Activated CD4-positive, CD25-positive, alpha-beta regulatory T cell treated with anti-CD3 and anti-CD28 coated beads, Interleukin-2, amount 50 U/mL, for 24 hours (primary cell): Measurements from ENCODE around the gene NRBP1.

Experiments
- ATAC-seq, 2 donors: fragments of 150-1000 bp; cut with Tn5 transposase; one replicate each; pipeline ENCODE4 v1.10.0; 2021; ENCODE audit warnings: mild to moderate bottlenecking in 1 of 2, moderate library complexity in 1 of 2

NRBP1 gene

DNA sequence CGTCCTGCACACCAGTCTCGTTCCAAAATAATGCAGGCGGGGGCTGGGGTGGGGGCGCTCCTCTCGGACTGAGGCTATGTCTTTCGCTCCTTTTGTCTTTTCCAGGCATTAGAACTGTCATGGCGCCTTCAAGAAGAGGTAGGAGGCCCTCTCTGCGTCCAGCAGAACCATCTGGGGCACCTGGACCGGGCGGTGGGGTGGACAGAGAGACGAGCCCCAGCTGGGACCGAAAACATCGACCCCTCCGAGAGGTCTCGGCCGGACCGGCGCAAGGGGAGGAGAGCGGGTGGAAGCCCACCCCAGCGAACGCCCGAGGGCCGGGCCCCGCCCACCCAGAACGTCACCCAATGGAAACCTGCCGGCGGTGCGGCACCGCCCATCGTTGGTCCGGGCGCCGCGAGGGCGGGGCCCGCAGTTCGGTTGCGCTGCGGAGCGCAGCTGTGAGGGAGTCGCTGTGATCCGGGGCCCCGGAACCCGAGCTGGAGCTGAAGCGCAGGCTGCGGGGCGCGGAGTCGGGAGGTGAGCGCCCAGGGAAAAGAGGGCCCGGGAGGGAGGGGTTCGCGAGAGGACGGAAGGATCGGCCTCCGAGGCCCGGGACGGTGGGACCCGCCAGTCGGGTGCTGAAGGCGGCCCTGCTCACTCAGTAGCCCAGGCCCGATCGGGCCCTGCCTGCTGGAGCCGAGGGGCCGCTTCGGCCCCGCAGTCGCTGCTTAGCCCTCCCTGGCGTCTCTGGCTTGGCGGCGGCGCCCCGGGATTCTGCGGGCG, at the start of gene NRBP1:
Gene NRBP1, plus strand, starts transcription at position 419 of the 765 bp plus-strand sequence. CDS start 4,643 bp downstream, outside the sequence.
- peak; percentile 89 for ATAC-seq

DNA sequence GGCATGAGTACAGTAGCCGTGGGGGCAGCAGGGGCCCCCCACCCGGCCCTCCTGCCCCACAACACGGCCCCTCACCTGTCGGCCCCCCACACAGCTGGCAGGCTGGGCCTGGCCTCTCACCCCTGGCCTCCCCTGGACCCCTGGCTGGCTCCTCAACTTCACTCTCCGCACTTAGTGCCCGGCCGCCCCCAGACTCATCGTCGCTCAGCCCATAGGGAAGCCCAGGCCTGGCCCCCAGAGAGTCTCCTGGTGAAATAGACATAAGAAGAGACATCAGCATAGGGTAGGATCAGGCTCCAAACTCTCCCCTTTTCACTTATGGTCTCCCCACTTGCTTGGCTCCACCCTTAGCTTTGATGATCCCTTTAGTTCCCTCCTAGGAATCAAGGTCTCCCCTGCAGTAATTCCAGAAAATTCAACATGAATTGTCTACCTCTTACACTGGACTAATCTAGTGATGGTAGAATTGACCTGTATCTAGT, 49.6 kb upstream of the NRBP1 start:
- ATAC-seq, result no peak

DNA sequence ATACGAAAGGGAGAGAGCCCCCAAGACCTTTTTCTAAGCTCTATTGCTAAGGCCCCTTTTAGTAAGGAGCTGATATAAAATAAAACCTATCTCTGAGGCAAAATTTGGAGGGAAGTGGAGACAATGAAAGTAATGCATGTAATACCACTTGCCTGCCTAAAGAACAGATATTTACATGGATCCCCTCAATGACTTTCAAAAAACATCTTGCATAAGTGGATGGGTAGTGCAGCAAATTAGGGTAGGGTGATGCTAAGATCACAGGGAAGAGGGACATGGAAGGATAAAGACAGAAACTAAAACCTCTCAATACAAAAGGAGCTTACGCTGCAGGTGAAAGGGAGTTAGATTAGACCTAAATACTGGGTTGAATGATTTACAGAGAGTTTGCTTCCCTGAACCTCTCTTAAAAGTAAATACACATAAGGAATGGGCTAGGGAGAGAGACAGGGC, 49.0 kb upstream of the NRBP1 start:
- ATAC-seq, result no peak

DNA sequence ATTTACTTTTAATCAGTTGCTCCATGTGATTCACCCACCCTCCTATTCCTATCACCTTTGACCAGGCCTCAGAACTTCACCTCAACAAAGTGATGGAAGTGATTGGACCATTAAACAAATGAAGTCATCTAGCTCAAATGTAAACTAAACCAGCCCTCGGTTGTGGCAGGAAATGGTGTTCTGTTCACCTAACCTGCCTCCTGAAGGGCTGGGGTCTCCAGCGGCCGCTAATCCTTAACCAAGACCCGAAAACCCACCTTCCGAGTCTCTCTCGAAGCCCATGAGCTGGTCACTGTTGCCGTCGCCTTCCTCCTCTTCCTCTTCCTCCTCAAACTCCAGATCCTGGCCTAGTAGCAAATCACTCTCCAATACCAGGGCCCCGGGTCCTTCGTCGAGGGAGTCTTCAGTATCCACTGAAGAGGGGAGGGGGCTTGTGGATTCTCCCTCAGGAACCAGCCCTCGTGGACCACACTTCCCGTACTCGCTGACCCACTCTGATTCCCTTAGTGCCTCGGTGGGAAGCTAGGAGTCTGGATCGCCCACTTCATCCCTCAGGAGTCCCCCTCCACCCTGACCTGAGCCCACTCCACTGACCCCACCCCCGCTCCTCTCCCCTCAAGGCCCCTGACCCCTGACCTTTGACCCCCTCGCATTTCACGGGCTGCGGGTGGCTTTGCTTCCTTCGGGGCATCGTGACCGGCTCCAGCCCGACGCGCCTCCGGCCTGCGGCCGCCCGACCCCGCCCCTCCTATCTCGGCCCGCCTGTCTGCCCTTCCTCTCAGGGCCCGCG, 48.4 kb upstream of the NRBP1 start:
- ATAC-seq, result peak in 1 of 2 donors; percentile 35

DNA sequence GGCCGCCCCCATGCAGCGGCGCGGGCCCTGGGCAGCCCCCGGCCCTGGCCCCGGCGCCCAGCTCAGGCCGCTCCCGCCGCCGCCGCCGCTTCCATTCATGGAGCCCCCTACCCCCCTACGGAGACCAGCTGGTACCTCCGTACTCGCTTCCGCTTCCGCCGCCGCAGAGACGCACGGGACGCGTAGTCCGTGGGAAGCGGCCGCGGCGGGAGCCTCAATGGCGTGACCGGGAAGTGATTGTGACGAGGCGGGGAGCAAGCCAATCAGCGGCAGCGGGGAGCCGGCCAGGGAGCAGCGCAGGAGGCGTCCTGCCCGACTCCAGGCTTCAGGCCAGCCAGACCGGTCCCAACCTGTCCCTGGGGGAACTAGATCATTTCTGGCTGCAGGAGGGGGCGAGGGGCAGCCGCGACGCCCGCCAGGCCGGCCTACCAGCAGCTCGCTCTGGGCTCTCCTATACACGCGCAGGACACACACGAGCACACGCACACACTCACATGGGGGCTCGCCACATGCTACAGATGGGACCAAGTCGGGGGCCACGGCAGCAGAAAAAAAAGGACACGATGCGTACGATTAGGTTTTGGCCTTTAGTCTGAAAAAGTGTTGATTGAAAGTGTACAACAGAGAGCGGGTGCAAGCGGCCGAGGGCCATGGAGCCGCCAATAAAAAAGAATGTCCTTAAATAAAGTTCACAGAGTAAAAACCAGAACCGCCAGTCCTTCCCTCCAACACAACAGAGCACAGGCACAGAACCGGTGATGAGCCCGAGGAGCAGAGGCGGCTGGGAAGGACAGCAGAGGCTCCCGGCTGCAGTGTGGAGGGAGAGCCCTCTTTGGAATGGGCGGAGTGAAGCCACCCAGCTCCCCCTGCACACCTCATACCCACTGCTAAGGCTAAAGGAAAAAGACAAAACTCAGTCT, 47.5 kb upstream of the NRBP1 start, which contains the start of gene ZNF513:
Gene ZNF513, minus strand, starts transcription at position 109 of the 920 bp plus-strand sequence. CDS start 208 bp downstream, outside the sequence.
- peak; percentile 93 to 96 for ATAC-seq

DNA sequence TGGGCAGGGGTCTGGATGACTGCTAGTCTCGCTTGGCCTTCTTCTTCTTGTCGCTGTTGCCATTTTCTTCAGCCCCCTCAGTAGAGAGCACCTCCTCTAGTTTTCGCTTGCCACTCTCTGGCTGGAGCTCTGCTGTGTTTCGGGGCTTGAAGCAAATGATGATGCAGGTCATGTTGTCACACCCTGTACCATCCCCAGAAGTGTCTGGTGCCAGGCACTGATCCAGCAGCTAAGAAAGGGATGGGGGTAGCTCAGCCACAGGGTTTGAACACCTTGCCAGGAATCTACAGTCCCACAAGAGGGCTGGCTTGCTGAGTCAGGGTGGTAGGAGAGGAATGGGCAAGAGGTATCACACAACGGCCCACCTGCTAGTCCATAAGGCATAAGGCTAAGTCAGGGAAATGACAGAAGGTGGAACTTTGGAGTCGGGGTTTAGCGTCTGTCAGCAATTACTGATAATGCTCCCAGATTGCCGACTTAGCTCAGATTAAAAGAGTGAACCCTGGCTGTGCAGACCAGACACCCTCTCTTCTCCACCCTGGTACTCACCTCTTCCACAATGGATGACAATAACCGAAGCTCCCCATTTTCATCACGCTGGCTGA, 46.8 kb upstream of the NRBP1 start:
- ATAC-seq, result no peak

DNA sequence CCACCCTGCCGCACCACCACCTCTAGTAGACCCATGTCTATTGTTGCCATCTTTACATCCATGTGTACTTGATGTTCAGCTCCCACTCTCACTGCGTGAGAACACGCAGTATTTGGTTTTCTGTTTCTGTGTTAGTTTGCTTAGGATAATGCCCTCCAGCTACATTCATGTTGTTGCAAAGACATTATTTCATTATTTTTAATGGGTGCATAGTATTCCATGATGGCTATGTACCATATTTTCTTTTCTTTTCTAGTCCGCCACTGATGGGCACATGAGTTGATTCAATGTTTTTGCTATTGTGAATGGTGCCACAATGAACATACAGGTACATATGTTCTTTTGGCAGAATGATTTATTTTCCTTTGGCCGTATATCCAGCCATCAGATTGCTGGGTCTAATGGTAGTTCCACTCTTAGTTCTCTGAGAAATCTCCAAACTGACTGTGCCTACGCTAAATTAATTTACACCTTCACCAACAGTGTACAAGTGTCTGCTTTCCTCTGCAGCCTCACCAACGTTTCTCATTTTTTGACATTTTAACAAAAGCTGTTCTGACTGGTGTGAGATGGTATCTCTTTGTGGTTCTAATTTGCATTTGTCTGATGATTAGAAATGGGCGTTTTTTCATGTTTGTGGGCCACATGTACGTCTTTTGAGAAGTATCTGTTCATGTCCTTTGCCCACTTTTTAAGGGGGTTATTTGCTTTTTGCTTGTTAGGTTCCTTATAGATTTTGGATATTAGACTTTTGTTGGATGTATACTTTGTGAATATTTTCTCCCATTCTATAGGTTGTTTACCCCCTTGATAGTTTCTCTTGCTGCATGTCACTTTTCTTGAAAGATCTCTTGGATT, 37.4 kb upstream of the NRBP1 start:
- ATAC-seq, result peak; percentile 92 to 94

DNA sequence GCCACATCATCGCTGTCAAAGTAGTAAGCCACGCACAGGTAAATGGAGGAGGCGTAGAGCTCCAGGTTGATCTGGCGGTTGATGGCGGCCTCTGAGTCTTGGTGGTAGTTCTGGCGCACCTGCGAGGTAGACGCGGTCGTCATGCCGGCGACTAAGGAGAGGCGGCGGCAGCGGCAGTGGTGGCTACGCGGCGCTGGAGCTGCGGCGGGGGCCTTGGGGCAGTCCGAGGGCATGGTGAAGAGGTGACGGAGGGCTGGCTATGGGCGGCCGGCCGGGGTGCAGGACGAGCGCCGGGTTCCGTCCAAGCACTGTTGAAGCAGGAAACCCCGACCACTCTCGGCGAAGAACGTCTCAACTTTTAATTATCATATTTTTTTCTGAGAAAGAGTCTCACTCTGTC, 35.2 kb upstream of the NRBP1 start:
- ATAC-seq, result no peak

DNA sequence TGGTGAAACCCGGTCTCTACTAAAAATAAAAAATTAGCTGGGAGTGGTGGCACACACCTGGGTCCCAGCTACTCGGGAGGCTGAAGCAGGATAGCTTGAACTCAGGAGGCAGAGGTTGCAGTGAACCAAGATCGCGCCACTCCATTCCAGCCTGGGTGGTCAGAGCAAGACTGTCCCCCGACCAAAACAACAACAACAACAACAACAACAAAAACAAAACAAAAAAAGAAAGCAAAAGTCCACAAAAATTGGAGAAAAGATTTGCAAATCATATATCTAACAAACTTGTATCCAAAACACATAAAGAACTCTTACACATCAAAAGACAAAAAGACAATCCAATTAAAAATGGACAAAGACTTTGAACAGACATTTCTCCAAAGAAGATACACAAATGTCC, 29.5 kb upstream of the NRBP1 start:
- ATAC-seq, result no peak

DNA sequence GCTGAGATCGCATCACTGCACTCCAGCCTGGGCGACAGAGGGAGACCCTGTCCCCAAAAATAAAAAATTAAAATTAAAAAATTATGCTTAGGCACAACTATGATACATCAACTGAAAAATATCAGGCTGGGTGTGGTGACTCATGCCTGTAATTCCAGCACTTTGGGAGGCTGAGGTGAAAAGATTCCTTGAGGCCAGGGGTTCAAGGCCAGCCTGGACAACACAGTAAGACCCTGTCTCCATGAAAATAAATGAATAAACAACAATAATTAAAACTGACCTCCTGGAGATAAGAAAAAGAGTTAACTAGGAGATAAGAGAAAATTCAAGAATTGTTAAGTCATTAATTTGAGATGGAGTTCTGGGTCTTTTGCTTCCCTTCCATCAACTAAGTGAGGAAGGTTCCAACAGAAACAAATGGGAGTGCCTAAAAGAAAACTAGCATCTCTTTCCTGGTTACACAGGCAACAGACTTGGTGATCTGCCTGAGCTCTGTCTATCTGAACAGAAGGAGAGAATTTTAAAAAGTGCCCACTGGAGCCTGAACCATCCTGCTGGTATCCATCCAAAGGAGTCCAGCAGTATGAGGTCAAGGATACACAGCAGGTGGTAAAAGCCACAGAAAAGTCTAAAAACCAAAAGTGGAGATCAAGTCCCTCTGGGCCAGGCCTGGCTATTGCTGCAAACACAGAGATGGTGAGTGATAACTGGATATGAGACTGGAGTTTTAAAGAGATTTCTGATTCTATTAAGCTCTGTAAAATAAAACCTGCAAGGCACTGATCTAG, 27.9 kb upstream of the NRBP1 start:
- no peak for ATAC-seq

DNA sequence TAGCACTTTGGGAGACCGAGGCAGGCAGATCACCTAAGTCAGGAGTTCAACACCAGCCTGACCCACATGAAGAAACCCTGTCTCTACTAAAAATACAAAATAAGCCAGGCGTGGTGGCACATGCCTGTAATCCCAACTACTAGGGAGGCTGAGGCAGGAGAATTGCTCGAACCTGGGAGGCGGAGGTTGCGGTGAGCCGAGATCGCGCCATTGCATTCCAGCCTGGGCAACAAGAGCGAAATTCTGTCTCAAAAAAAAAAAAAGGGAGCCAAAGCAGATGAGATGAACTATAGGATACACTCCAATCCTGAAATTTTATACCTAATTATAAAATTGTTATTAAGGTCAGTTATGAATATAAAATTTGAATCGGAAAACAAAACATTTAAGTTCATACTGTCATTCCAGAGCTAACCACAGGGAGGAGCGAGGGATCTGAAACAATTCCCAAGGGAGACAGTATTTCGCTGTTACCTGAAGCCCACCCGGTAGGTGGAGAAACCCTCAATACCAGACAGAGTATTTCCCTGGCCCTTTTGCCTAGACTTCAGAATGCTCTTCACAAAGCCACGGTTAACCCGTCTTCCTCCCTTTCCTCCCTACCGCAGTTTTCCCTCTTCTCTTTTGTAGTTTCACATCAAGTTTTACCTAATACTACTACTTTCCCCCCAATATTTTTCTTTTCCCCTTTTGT, 20.5 kb upstream of the NRBP1 start:
- ATAC-seq, result no peak

DNA sequence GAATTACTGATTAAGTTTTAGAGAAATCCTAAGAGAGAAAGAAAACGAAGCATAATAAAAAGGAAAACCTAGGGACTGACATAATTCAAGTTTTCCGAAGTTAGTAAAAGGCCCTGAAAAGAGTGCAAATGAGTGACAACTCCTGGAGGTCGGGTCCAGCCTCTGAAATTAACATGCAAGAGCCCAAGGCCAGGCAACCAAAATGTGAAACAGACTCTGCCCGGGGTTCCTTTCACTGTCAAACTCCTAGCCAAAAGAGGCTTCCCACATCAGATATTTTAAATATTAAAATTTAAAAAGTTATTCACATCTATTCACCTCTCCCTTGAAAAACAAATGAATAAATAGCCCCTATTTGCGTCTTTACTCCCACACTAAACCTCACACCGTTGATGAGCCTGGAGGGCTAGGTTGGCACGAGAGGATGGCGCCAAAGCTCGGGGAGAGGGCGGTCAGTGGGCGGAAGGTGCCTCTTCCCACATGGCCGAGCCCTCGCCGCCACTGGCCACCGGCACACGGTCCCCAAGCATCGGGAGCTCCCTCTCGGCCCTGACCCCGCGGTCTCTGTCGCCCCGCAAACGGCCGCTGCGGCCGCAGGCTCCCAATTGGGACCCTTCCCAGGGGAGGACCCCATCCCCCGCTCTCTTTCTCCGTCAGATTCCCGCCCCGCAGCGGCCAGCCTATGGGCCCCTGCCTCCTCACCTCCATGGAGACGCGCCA, 19.7 kb upstream of the NRBP1 start:
- ATAC-seq, result peak; percentile 7 to 14

DNA sequence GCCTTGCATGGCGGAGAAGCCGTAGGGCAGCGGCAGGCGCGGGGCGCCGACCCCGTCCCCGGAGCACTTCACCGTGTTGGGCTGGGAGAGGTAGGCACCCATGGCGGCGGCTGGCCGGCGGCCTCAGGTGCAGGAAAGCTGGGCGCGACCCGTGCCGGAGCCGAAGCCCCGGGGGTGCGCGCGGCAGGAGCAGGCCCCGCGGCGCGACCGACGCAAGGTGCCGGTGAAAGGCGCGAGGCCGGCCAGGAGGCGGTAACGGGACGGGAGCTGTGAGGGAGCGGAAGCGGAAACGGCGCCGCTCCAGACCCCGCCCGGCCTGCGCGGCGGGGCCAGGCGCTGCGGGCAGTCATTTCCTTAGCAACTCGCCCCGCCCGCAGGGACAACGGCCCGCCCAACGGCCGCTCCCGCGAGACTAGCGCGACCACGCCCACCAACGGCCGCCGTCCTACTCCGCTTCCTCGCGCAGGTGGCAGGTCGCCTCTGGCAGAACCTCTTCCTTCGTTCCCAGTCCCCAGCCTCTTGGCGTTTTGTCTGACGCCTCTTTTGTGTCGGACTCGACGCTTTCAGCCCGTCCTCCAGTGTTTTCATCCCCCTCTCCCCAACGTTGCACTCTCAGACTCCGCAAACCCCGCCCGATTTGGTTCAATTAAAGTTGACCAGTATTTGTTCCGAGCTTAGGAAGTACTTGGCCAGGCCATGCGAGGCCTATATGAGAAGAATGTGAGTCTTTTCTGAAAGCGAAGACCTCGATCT, 18.9 kb upstream of the NRBP1 start, which contains the start of gene PPM1G:
Gene PPM1G, minus strand, starts transcription at position 271 of the 753 bp plus-strand sequence. Its CDS starts 169 bp downstream, at position 102.
- ATAC-seq, result peak; percentile 97 to 98

DNA sequence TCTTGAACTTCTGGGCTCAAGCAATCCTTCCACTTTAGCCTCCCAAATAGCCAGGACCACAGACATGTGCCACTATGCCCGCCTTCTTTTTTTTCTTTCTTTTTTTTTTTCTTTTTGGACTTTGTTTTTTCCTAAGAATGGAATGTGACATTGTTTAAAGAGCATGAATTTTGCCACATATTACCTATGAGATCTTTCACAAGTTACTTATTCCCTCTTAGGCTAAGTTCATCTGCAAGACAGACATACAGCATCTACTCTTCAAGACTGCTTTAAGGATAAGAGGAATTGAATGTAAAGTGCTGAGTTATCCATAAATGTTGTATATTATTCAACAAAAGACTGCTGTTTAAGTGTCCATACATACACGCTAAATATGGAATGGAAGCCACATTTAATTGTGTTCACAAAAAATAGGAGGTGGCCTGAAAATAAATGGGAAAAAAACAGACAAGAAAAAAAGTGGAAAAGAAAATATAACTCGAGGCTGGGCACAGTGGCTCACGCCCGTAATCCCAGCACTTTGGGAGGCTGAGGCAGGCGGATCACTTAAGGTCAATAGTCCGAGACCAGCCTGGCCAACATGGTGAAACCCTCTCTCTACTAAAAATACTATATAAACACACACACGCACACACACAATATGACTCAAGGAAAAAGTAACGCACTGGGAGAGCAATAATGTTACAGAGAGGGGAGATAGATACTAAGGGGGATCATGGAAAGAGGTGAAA, 15.8 kb upstream of the NRBP1 start:
- ATAC-seq, result no peak

DNA sequence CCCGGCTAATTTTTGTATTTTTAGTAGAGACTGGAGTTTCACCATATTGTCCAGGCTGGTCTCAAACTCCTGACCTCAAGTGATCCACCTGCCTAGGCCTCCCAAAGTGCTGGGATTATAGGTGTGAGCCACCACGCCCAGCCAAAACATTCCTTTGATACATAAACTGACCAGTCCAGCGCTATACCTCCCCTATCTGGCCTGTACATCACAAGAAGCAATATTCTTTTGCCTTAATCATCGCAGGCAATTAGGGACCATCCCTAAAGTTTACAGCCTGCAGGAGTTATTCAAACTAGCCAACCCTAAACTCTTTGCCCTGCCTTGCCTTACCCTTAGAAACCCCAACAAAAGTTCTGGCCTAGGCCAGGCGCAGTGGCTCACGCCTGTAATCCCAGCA, 12.3 kb upstream of the NRBP1 start:
- ATAC-seq, result no peak

DNA sequence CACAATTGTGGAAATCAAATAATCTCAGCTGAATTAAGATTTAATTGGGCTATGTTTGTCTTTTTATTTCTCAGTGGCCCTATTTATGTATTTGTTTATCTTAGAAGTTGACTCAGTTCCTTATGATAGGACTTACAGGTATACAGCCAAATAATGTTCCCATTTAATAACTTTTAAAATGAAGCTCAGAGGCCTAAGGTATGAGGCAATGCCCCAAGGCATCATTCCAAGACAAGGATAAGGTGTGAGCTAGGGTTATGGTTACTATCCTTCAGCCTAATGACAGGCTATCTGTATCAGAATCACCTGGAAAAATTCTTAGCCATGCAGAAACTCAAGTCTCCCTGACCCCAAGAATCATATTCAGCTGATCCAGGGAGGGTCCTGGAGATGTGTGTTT, 7.4 kb upstream of the NRBP1 start:
- ATAC-seq, result no peak

DNA sequence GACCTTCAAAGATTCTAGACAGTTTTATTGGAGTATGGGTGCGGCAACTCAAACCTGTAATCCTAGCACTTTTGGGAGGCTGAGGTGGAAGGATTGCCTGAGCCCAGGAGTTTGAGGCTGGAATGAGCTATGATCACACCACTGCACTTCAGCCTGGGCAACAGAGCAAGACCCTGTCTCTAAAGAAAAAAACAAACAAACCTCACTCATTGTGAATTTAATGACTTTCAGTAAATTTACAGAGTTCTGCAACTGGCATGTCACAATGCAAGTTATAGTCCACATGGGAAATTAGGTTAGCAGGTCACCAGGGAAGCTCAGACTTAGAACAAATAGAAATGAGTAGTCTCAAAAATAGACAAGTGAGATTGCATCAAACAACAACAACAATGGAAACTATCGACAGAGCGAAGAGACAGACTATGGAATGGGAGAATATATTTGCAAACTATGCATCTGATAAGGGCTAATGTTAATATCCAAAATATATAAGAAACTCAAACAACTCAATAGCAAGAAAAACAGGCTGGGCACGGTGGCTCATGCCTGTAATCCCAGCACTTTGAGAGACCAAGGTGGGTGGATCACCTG, 6.7 kb upstream of the NRBP1 start:
- no peak for ATAC-seq
